ENCODE measurements around the gene CACNA2D3. TPM values are rescaled to one million over a fixed set of nuclear protein-coding genes. Genes with fewer than 3 reads are reported as not detected.

CACNA2D3 gene
- polyA plus RNA-seq, 1 donor (not counting 4 experiments of a cell fraction or from before 2014, with no cell fraction given), result 0.08 TPM

- Histone ChIP-seq H3K27me3 (ENCODE audit: control insufficient read depth, extremely low read depth, insufficient read depth, low read length) (no peaks in the 10 kb centered on the region), H3K79me2 (ENCODE audit: control insufficient read depth, insufficient read depth, low read length) (no peaks in the 10 kb centered on the region), H2AFZ (ENCODE audit: control insufficient read depth, low read length) (no peak overlapping the region), H3K9me3 (ENCODE audit: control insufficient read depth, low read depth, low read length) (no peaks in the 10 kb centered on the region), H3K27ac (ENCODE audit: control insufficient read depth, insufficient read depth, low read length) (no peak overlapping the region), H3K36me3 (ENCODE audit: control insufficient read depth in 2 of 2, extremely low read depth in 1 of 2, insufficient read depth in 2 of 2, low read length in 2 of 2) (no peaks in the 10 kb centered on the region), H3K4me3 (ENCODE audit: control insufficient read depth in 2 of 3, extremely low read depth in 1 of 3, insufficient read depth in 2 of 3, low read depth in 1 of 3, low read length in 3 of 3) (no peak overlapping the region), H3K9me1 (ENCODE audit: control insufficient read depth, extremely low read depth, insufficient read depth, low read length) (no peaks in the 10 kb centered on the region), H3K9ac (ENCODE audit: control insufficient read depth, extremely low read depth, insufficient read depth, low read length) (no peak overlapping the region), H3K4me1 (ENCODE audit: control insufficient read depth, extremely low read depth, insufficient read depth, low read length) (no peaks in the 10 kb centered on the region), H4K20me1 (ENCODE audit: control insufficient read depth, extremely low read depth, insufficient read depth, low read length) (no peaks in the 10 kb centered on the region), H3K4me2 (ENCODE audit: control insufficient read depth, extremely low read depth, insufficient read depth, low read depth, low read length) (no peak overlapping the region)
- DNase-seq (ENCODE audit: low read depth, low spot score) (no peak), FAIRE-seq (no peak)
- dilution Hi-C loops (cut with MboI; ENCODE audit: extremely low pct_ligation_motif_present, low sequenced_read_pairs), result no loop called here
- TF ChIP-seq CTCF (optimal IDR thresholded peaks at IDR 0.05 in 1 of 3, IDR thresholded peaks at IDR 0.05 in 1 of 3, conservative IDR thresholded peaks at IDR 0.05 in 1 of 3; ENCODE audit: extremely low read depth in 1 of 3, insufficient read depth in 2 of 3, low read length in 3 of 3) (no peak), EZH2 (IDR thresholded peaks at IDR 0.05; ENCODE audit: low read length) (no peak)
Measured at GRCh38 chr3:55075846-55076245, 953.5 kb downstream of the CACNA2D3 start.

DNA sequence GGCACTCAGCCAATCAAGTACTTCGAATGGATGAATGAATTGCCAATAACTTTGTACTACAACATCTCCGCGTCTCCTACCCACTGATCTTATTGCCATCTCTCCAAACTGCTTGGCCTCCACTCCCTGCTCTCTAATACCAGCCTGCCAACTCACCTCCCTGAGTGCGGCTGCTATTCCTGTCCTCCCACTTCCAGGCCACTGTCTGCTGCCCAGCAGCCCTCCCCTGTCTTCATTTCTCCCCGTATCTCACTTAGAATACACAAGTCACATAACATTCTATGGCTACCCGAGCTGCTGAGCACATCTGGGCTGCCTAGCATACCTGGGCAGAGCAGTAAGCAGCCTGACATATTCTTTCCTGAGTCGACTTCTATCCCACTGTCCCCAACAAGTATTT is 955.4 kb downstream of the CACNA2D3 start:
- no peak for TF ChIP-seq EZH2 (IDR thresholded peaks at IDR 0.05; ENCODE audit: low read length)
- no peak for TF ChIP-seq CTCF (optimal IDR thresholded peaks at IDR 0.05 in 1 of 3, IDR thresholded peaks at IDR 0.05 in 1 of 3, conservative IDR thresholded peaks at IDR 0.05 in 1 of 3; ENCODE audit: extremely low read depth in 1 of 3, insufficient read depth in 2 of 3, low read length in 3 of 3)
- no peaks in the 10 kb centered on the region for H3K9me3 ChIP-seq (ENCODE audit: control insufficient read depth, low read depth, low read length)
- no peak for DNase-seq (ENCODE audit: low read depth, low spot score)
- no peaks in the 10 kb centered on the region for H3K4me1 ChIP-seq (ENCODE audit: control insufficient read depth, extremely low read depth, insufficient read depth, low read length)
- H3K27me3 ChIP-seq (ENCODE audit: control insufficient read depth, extremely low read depth, insufficient read depth, low read length), result no peaks in the 10 kb centered on the region
- H3K9ac ChIP-seq (ENCODE audit: control insufficient read depth, extremely low read depth, insufficient read depth, low read length), result no peak overlapping the region
- no peak overlapping the region for H3K27ac ChIP-seq (ENCODE audit: control insufficient read depth, insufficient read depth, low read length)
- no peak overlapping the region for H2AFZ ChIP-seq (ENCODE audit: control insufficient read depth, low read length)
- H4K20me1 ChIP-seq (ENCODE audit: control insufficient read depth, extremely low read depth, insufficient read depth, low read length), result no peaks in the 10 kb centered on the region
- no peaks in the 10 kb centered on the region for H3K36me3 ChIP-seq (ENCODE audit: control insufficient read depth in 2 of 2, extremely low read depth in 1 of 2, insufficient read depth in 2 of 2, low read length in 2 of 2)
- no peaks in the 10 kb centered on the region for H3K9me1 ChIP-seq (ENCODE audit: control insufficient read depth, extremely low read depth, insufficient read depth, low read length)
- H3K4me3 ChIP-seq (ENCODE audit: control insufficient read depth in 2 of 3, extremely low read depth in 1 of 3, insufficient read depth in 2 of 3, low read depth in 1 of 3, low read length in 3 of 3), result no peak overlapping the region
- H3K79me2 ChIP-seq (ENCODE audit: control insufficient read depth, insufficient read depth, low read length), result no peaks in the 10 kb centered on the region
- no peak for FAIRE-seq
- dilution Hi-C loops (cut with MboI; ENCODE audit: extremely low pct_ligation_motif_present, low sequenced_read_pairs), result no loop called here
- no peak overlapping the region for H3K4me2 ChIP-seq (ENCODE audit: control insufficient read depth, extremely low read depth, insufficient read depth, low read depth, low read length)
